GM18505 (cell line): ENCODE measurements around the gene NFKBIA.

Source experiments
- ATAC-seq: cut with Tn5 transposase; IDR thresholded peaks from one replicate; pipeline ENCODE4 v1.9.1; 2021; ENCODE audit not compliant: unreplicated experiment
- POLR2A ChIP-seq: IDR thresholded peaks from 4 replicates; pipeline ENCODE4 v1.6.1; 2011; ENCODE audit warnings: borderline replicate concordance; ENCODE audit not compliant: insufficient read depth, insufficient read length; ENCODE audit errors: extremely low read depth

Gene NFKBIA

DNA sequence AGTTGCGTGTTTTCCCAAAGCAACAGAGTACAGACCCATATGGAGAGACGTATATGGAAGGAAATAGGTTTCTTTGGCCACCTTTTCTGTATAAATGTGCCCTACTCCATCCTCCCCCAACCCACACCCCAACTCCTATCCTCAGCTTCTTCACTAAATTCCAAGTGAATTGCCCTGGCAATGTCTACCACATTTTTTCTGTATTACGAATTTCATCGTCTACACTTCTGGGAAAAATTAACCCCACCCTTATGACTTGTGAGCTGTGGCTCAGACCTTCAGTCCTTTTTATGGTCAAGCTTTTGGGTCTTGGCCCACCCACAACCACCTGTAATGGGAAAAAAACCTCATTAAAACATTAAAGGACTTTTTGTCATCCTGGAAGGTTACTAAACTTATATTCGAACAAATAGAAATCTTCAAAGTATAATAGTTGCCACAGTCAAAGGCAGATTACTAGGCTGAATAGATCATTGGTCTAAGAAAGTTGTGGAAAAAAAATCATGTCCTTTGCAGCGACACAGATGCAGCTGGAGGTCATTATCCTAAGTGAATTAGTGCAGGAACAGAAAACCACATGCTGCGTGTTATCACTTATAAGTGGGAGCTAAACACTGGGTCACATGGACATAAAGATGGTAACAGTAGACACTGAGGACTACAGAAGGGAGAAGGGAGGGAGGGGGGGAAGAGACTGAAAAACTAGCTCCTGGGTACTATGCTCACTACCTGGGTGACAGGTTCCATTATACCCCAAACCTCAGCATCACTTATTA lies 15.7 kb upstream of the NFKBIA start:
- ATAC-seq = no peak
- no peak for TF ChIP-seq POLR2A

DNA sequence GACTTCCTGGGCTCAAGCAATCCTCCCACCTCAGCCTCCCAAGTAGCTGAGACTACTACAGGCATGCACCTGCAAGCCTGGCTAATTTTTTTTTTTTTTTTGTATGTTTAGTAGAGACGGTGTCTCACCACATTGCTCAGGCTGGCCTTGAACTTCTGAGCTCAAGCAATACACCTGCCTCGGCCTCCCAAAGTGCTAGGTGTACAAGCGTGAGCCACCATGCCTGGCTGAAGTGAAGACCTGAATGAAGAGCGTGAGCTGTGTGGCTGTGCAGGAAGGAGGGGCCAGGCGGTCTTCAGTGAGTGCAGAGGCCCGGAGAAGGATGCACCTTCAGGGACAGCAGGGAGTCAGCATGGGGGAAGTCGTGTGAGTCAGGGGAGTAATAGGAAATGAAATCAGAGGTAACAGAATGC lies 14.9 kb upstream of the NFKBIA start:
- no peak for TF ChIP-seq POLR2A
- no peak for ATAC-seq

DNA sequence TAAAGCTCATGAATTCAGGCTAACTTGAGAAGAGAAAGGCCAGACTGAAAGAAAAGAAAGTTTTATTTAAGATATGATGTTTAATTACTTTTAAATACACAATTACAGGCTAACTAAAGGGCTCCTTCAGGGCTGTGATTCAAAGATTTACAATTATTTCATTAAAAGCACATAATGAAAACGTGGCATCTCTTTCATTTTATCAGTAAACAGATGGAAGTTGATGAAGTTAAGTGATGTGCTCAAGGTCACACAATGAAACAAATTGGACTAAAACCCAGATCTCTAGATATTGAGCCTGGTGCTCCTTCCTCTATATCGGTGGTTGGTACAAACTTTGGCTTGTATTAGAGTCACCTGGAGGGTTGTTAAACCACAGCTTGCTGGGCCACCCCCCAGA lies 13.5 kb upstream of the NFKBIA start:
- no peak for ATAC-seq
- no peak for TF ChIP-seq POLR2A

DNA sequence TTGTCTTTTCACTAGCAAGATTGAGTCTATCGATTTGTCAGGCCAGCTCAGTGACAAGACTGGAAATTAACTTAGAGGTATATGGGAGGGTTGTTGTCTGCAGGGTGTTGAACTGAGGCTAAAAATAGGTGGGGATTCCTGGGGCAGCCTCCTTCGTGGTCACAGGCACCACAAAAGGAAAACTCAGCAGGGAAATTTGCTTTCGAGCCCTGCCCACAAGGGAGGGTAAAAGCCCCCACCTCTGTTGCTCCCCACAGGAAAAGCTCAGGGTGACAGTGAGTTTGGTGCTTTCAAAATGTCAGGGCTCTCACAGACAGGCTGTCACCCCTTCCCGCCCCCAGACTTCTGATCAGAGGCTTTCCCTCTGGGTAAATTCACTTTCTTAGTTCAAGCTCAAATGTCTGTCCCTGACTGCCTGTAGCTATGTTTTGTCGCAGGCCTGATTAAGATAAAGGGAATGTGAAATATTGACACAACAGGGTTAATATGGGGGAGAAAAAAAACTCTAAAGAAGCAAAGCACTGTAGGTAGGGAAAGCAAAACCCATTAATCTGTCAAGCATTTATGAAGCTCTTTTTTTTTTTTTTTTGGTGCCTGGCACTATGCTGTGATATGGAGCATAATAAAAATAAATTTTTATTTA lies 11.7 kb upstream of the NFKBIA start:
- no peak for ATAC-seq

DNA sequence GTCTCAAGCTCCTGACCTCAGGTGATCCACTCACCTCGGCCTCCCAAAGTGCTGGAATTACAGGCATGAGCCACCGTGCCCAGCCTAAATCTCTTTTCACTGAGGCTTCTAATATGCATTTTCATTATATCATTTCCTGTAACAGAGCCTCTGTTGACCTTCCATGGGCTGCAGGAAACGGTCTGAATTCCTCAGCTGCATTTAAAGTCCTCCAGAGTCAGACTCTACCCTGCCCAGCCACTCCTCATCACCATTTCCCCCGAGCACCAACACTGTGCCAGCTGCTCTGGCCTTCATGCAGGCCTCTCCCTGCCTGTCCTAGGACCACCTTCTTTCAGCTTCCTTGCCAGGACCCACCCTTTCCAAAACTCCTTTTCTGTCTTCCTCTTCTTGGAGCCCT lies 9.8 kb upstream of the NFKBIA start:
- no peak for ATAC-seq
- TF ChIP-seq POLR2A = no peak

More for the DNA sequence above, 11.7 kb upstream of the NFKBIA start:
- no peak for TF ChIP-seq POLR2A

DNA sequence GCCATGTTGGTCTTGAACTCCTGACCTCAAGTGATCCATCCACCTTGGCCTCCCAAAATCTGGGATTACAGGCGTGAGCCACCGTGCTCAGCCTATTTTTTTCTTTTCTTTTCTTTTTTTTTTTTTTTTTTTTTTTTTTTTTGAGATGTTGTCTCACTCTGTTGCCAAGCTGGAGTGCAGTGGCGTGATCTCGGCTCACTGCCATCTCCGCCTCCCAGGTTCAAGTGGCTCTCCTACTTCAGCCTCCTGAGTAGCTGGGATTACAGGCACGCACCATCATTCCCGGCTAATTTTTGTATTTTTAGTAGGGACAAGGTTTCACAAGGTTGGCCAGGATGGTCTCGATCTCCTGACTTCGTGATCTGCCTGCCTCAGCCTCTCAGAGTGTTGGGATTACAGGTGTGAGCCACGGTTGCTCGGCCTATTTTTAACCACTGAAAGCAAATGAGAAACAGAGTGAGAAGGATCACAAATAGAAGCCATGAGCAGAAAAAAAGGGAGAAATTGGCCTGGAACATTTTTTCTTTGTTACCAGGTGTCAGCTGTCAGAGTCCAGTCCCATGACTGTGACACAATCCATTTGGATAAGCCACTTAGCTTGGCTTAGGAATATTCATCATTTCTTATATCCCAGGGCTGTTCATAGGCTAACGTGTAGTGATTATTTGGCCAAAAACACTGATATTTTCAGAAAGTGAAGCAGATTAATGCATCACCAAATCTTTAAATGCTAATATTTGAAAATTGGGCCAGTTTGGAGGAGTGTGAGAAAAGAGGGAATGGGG lies 7.9 kb upstream of the NFKBIA start:
- no peak for TF ChIP-seq POLR2A
- ATAC-seq = no peak

DNA sequence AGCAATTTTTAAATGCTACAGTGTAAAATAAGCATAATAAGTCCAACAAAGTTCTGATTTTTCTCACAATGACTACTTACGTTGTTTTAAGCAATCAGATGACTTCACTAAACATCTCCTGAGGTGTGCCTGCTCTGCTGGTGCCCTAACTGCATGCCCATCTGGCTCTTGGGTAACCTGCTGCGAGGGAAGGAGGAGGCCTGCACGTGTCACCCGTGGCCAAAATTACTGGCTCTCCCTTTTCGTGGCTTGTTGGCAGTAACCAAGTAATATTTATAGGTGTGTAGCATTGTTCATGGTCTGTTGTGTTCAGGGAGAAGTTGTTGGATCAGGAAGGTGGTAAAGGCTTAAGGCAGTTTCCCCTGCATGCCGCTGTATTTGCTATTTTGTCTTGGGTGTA lies 6.3 kb upstream of the NFKBIA start:
- no peak for ATAC-seq
- no peak for TF ChIP-seq POLR2A

DNA sequence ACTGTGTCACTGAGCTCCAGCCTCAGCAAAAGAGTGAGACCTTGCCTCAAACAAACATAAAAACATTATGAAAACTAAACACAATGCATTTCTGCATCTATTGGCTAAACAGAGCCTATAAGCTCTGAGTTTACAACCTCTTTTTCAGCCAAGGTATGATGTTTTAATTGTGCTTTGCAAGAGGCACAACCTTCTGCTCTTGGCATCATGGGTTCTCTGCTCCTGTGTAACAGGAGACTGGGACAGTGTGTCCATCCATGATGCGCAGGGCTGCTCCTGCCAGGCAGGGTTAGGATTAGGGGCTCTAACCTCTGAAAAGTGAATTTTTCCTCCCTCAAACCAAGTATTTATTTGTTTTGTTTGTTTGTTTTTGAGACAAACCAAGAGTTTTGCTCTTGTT lies 5.0 kb upstream of the NFKBIA start:
- TF ChIP-seq POLR2A = no peak

DNA sequence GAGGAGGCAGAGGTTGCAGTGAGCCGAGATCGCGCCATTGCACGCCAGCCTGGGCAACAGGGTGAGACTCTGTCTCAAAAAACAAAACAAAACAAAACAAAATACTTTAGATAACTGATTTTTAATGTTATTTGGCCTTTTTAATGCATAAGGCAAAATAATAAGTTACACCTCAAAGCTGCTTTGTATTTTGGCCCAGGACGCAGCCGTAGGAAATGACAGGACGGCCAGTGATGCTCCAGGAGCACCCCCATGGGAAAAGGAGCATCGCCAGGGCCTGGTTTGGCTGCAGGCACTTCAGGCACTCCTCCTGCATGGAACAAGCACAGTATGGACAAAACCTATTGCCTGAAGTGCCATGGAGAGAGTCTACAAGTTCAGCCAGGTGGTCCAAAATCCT lies 3.5 kb upstream of the NFKBIA start:
- TF ChIP-seq POLR2A = no peak
- ATAC-seq = no peak

More for the DNA sequence above, 5.0 kb upstream of the NFKBIA start:
- no peak for ATAC-seq

DNA sequence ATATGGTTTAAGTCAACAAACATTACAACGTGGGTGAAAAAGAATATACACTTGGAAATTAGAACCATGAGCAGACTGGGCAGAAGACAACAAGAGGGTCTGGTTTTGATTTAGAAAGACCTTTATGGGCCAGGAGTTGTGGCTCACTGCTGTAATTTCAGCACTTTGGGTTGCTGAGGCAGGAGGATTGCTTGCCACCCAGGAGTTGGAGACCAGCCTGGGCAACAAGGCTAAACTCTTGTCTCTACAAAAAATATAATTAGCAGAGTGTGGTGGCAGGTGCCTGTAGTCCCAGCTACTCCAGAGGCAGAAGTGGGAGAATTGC lies 2.7 kb upstream of the NFKBIA start:
- ATAC-seq = no peak
- no peak for TF ChIP-seq POLR2A

DNA sequence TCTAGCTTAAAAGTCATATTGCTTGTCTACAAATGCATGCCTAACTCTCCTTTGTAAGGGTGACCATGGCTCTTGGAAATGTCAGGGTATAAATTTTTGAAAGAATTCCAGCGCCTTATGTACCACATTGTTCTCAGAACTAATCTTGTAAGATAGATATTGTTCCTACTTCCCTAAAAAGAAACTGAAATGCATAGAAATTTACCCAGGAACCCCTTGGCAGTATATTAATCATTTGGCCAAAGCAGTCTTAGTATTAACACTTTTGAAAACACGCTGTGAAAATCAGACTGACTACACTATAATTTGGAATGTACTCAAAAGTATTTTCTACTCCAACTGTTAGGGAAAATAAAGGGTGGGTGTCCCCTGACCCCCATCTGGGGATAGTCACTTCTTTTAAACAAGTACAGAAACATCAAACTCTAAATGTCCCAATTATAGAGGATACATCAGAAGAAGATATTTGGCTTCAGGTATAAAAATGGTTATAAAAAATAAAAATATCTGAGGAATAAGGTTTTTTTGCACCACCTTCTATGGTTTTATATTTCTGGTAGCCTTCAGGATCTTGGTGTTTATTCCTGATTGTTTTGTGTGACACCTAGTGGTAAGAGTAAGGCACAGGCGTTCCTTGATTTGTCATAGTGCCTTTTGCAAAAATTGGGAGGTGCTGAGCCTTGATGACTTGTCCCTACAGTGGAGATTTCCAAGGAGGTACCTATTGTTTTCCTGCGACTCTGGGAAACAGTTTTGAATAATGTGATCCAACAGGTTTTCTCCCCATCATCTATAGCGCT lies 2.2 kb upstream of the NFKBIA start:
- TF ChIP-seq POLR2A = no peak
- no peak for ATAC-seq

DNA sequence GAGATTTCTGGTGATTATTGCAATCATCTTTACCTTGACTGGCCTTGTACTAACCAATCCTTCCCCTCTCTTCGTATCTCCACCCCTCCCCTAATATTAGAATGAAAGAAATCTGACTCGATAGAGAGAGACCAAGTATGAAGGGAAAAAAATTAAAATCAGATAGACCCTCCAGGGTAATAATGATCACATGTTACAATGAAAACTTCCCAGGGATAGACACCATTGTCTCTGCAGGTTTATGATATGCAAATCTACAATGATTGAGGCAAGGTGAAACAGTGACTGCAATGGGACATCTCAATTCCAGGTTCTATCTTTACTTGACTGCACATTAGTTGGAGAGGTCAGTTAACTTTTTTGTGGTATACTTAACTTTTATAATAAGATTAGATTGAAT lies 1.5 kb upstream of the NFKBIA start:
- ATAC-seq = no peak
- no peak for TF ChIP-seq POLR2A
